ENCODE results near the gene KRTAP12-4.

Gene KRTAP12-4

DNA sequence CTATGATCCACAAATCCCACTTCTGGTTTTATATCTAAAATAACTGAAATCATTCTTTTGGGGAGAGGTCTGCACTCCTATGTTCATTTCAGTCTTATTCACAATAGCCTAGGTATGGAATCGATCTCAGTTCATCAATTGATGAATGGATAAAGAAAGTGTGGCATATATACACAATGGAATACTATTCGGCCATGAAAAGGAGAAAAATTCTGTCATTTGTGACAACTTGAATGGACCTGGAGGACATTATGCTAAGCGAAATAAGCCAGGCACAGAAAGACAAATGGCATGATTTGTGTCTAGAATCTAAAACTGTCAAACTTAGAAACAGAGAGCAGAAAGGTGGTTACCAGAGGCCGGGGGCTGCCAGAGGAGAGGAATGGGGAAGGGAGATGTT lies 48.0 kb downstream of the KRTAP12-4 start:
- no peak for DNase-seq

All from NCI-H446 (cell line).